ENCODE measurements around the gene SLC17A2.

The SLC17A2 gene

DNA sequence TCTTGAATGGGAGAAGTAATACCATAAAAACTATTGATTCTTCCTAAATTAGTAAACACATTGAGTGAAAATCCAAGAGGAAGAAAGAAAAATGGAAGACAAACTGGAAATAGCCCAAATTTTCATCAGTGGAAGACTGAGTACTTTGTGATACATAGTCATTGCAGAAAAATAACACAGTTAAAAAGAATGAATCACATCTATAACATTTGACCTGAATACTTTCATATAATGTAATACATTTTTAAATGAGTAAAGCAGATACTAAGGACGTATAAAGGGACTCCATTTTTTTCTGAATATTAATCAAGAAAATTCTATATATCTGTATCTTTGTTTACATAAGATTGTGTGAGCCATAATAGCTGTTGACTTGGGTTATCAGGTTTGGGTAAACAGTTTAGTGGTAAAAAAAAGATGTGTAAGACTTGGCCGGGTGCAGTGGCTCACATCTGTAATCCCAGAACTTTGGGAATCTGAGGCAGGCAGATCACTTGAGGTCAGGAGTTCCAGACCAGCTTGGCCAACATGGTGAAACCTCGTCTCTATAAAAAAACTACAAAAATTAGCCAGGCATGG lies 4.3 kb upstream of the SLC17A2 start:
- TF ChIP-seq, protein P1, sequence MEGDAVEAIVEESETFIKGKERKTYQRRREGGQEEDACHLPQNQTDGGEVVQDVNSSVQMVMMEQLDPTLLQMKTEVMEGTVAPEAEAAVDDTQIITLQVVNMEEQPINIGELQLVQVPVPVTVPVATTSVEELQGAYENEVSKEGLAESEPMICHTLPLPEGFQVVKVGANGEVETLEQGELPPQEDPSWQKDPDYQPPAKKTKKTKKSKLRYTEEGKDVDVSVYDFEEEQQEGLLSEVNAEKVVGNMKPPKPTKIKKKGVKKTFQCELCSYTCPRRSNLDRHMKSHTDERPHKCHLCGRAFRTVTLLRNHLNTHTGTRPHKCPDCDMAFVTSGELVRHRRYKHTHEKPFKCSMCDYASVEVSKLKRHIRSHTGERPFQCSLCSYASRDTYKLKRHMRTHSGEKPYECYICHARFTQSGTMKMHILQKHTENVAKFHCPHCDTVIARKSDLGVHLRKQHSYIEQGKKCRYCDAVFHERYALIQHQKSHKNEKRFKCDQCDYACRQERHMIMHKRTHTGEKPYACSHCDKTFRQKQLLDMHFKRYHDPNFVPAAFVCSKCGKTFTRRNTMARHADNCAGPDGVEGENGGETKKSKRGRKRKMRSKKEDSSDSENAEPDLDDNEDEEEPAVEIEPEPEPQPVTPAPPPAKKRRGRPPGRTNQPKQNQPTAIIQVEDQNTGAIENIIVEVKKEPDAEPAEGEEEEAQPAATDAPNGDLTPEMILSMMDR (IDR thresholded peaks at IDR 0.05), result no peak

DNA sequence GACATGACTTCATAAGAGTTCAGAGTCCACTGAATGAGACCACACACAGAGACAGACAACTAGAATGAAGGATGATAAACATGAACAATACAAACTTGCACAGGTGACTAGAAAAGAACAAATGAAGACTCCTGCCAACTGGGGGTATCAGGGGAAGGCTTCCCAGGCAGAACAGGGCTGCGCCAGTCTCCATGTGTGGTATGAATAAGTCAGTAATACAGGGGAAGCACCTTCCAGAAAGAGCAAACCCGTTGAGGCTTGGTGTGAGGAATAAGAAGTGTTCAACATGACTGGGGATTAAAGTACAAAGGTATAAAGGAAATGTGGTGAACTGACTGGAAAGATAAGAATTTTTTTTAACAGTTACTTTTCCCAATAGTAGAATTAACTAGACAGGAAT lies 3.7 kb upstream of the SLC17A2 start:
- TF ChIP-seq, protein P1 (IDR thresholded peaks at IDR 0.05), result no peak

DNA sequence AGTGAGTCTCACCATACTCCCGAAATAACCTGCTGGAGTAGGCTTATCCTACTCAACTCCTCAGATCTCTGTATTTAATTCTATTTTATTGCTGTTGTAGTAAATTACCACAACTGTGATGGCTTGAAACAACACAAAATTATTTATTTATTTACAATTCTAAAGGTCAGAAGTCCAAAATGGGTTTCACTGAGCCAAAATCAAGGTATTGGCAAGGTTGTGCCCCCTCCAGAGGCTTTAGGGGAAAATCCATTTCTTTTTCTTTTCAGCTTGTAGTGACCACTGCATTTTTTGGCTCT lies 869 bp upstream of the SLC17A2 start:
- TF ChIP-seq, protein P1 (IDR thresholded peaks at IDR 0.05), result no peak

DNA sequence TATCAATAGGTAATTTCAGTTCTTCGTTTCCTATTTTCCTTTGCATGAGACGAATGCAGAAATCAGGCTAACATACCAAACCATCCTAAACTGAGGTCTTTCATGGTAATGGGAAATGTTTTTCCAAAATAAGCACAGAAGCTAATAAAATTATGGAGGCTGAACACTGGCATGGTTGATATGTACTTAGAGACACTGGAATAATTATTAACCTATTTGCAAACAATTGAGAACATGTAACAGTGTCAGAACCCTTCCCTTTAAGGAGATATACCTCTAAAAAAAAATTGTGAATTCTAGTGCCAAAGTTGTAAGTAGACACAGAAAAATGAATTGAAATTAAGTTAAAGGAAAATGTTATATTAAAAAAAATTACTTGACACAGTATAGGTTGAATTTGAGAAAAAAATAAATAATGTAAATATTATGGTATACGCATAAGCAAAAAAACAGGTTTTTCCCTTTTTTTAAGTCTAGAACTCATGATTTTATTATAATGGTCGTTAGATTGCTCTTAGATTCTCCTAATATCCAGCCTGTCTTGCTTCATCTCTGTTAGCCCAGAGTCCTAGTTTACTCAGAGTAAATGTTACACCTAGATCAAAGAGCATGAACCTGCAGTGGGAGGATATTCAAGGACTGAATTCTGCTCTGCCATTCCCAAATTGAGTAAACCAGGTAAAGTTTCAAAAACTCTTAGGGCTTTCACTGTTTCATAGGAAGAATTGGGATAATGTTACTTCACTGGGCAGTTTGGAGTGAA lies 1.7 kb downstream of the SLC17A2 start:
- TF ChIP-seq, protein P1 (IDR thresholded peaks at IDR 0.05), result no peak

DNA sequence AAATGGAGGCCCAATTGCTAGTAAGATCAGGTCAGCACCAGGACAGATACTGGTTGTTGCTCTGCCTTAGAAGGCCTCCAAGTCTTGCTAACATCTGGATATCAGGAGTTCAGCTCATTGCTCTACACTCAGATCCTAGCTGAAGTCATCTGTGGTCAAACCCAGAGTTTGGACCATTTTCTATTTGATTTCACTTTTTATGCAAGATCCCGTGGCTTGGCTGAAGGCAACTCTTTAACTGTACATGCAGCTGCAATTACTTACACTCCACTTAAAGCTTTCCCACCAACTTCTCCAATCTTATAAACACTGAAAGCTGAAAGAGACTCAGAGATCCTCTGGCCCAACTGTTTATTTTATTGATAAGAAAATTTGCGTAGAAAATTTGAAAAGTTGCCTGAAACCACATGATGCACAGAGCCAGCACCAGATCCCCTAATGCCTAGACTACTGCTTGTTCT lies 2.7 kb downstream of the SLC17A2 start:
- TF ChIP-seq, protein P1 (IDR thresholded peaks at IDR 0.05), result no peak

DNA sequence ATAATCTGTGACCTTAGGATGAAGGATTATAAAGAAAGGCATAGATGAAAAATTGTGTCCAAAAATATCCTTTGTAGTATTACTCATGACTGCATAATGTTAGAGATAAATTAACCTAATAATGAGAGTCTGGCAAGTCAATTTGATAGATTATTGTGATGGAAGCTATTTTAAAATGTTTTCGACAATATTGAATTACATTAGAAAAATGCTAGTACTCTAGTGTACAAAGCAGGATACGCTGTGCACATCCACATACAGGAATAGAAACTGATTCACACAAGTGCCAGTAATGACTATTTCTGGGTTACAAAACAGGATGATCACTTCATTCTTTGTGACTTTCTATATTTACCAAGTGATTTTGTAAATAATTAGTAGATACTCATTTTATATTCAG lies 3.3 kb downstream of the SLC17A2 start:
- TF ChIP-seq, protein P1 (IDR thresholded peaks at IDR 0.05), result no peak

DNA sequence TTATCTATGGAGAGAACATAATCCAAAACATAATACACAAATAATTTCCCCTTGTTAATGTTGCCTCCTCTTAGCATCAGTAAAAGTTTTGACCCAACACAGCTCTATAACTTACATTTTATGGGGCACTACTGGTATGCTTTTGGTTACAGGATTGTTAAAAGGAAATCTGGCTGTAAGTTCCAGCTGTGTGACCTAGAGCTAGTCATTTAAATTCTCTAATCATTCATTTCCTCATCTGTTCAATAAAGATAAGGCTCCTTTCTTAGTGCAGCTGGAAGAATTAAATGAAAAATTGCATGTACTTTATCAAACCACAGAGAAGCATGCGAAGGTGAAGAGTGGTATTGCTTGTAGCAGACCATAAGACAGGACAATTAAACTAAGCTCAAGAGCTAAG lies 4.6 kb downstream of the SLC17A2 start:
- TF ChIP-seq, protein P1 (IDR thresholded peaks at IDR 0.05), result no peak
